ENCODE results near the gene UGT1A9. TPM values are rescaled to one million over a fixed set of nuclear protein-coding genes. Genes with fewer than 3 reads are reported as not detected.

UGT1A9 gene
- total and polyA plus RNA-seq, 10 of the 15 experiments (the other 5 are each of a cell fraction or from before 2014, with no cell fraction given), result 0.07 TPM; not detected in 9

GRCh38 chr2:233807966-233808935 lies 136.6 kb downstream of the UGT1A9 start (continued):
- TF ChIP-seq USF1 (IDR thresholded peaks at IDR 0.05; ENCODE audit: borderline replicate concordance, extremely low read length, insufficient read depth, low read depth, low read length), result no peak
- TF ChIP-seq MLLT1 (IDR thresholded peaks at IDR 0.05), result no peak

- Histone ChIP-seq H3K9ac (ENCODE audit: control insufficient read depth, insufficient read depth, low read length) (no peak overlapping the region), H3K27me3 (replicated peaks in 1 of 2; ENCODE audit: control insufficient read depth in 2 of 2, insufficient read depth in 2 of 2, low read length in 1 of 2) (no peaks in the 10 kb centered on the region; a peak in 2 of 4 replicates), H3K27ac (ENCODE audit: control insufficient read depth, insufficient read depth) (no peak overlapping the region), H3K79me2 (ENCODE audit: control insufficient read depth, insufficient read depth, low read length) (no peaks in the 10 kb centered on the region), H3K36me3 (ENCODE audit: control insufficient read depth in 2 of 2, insufficient read depth in 2 of 2, low read length in 1 of 2) (no peaks in the 10 kb centered on the region), H3K4me1 (ENCODE audit: control insufficient read depth, insufficient read depth, low read length) (no peaks in the 10 kb centered on the region), H3K4me2 (ENCODE audit: control insufficient read depth, insufficient read depth) (no peak overlapping the region), H2AFZ (ENCODE audit: control insufficient read depth, low read depth, low read length) (no peak overlapping the region), H3K4me3 (no peak overlapping the region), H3K9me3 (replicated peaks; ENCODE audit: control insufficient read depth, insufficient read depth, low read length) (no peaks in the 10 kb centered on the region), H4K20me1 (ENCODE audit: control insufficient read depth, insufficient read depth) (no peaks in the 10 kb centered on the region)
- in situ Hi-C loops (cut with MboI) (no loop called here), intact Hi-C loops (cut with micrococcal nuclease; ENCODE audit: unreplicated experiment) (no loop called here)
- 26% methylated on average over 6 of the region's 6 CpGs for WGBS (ENCODE audit: insufficient coverage, insufficient replicate concordance, low lambda C conversion rate, missing lambda C conversion rate)
- ATAC-seq (no peak), FAIRE-seq (no peak), DNase-seq (ENCODE audit: low read depth, low spot score) (no peak)
- POLR2A ChIA-PET, result interaction anchor here (0.6 kb wide), 1 partner anchor 71 kb away, joined by 3 read pairs; no protein-coding TSS in a partner anchor
- TF ChIP-seq TCF7 (IDR thresholded peaks at IDR 0.05; ENCODE audit: borderline replicate concordance), result no peak
- no peak for TF ChIP-seq MEF2A (IDR thresholded peaks at IDR 0.05; ENCODE audit: insufficient read depth, low read depth, low read length)
- no peak for TF ChIP-seq SP1 (IDR thresholded peaks at IDR 0.05; ENCODE audit: low read depth, low read length)
- TF ChIP-seq PKNOX1 (IDR thresholded peaks at IDR 0.05), result no peak
- no peak for TF ChIP-seq ESRRA (IDR thresholded peaks at IDR 0.05; ENCODE audit: low read length)
- no peak for TF ChIP-seq RAD51 (IDR thresholded peaks at IDR 0.05)
- TF ChIP-seq MTA2 (IDR thresholded peaks at IDR 0.05; ENCODE audit: low read depth), result no peak
- no peak for TF ChIP-seq WRNIP1 (IDR thresholded peaks at IDR 0.05; ENCODE audit: borderline replicate concordance, low read depth, low read length)
- no peak for TF ChIP-seq CHD1 (IDR thresholded peaks at IDR 0.05; ENCODE audit: low read depth, low read length)
- no peak for TF ChIP-seq SIN3A (IDR thresholded peaks at IDR 0.05; ENCODE audit: low read depth, low read length)
- TF ChIP-seq STAT3 (IDR thresholded peaks at IDR 0.05; ENCODE audit: low read depth, low read length), result no peak
- no peak for TF ChIP-seq SUPT20H (IDR thresholded peaks at IDR 0.05; ENCODE audit: borderline replicate concordance, control insufficient read depth, low read depth, low read length)
- no peak for TF ChIP-seq SMC3 (IDR thresholded peaks at IDR 0.05; ENCODE audit: borderline replicate concordance, low read length)
- CTCF ChIA-PET, result no interaction called here
- RAD21 ChIA-PET (ENCODE audit: unreplicated experiment), result no interaction called here
- SMC1A ChIA-PET (ENCODE audit: uncharacterized antibody, unreplicated experiment), result no interaction called here
- no TSS peak for BruUV-seq (replicated peaks)
Measured at GRCh38 chr2:233810385-233810784, 138.7 kb downstream of the UGT1A9 start.
